A549 (cell line): ENCODE measurements around the gene SLC28A1. TPM values are rescaled to one million over a fixed set of nuclear protein-coding genes. Genes with fewer than 3 reads are reported as not detected.

Source experiments
- ATAC-seq, 2 experiments: fragments of 200-7000 bp in 1 of 2; fragments of >200 bp in 1 of 2; cut with Nextera tagmentation in 1 of 2; cut with Tn5 transposase in 1 of 2; 3 replicates each; pipeline versions ENCODE4 v1.8.0 to v1.9.1; 2018 to 2020; ENCODE audit warnings: mild to moderate bottlenecking in 1 of 2, moderate library complexity in 1 of 2
- CTCF ChIA-PET: fragments of 300-600 bp; sonication (Branson Sonifier 250); formaldehyde crosslinking; extraction: SDS; loops from one replicate; lab custom pipeline; 2021; ENCODE audit warnings: antibody characterized with exemption, inconsistent platforms; lab: Yijun Ruan, JAX
- POLR2A ChIA-PET: fragments of 350-600 bp; formaldehyde crosslinking; extraction: SDS; loops from one replicate; lab custom pipeline; 2021; ENCODE audit warnings: antibody characterized with exemption, inconsistent platforms; lab: Yijun Ruan, JAX
- DNase-seq, 2 experiments: peaks; one replicate each; pipeline versions ENCODE4 v3.0.0 to v3.0.0-alpha.2; 2011 to 2016; ENCODE audit warnings: low read depth in 1 of 2, low spot score in 1 of 2
- FAIRE-seq: peaks from 2 replicates; lab custom pipeline; 2011; peaks lifted over from hg19 to GRCh38; lab: Jason Lieb, UNC
- H3K27ac ChIP-seq, 2 experiments: fragments of >200 bp; sonication (Bioruptor Twin); formaldehyde crosslinking; 3 replicates each; pipeline ENCODE4 v1.5.1; 2016 to 2017
- H3K4me1 ChIP-seq: fragments of >200 bp; sonication (Bioruptor Twin); formaldehyde crosslinking; 3 replicates; pipeline ENCODE4 v1.6.1; 2016
- H3K4me2 ChIP-seq: fragments of >200 bp; sonication (Bioruptor Twin); formaldehyde crosslinking; 3 replicates; pipeline ENCODE4 v1.6.1; 2016
- H3K4me3 ChIP-seq: fragments of >200 bp; sonication (Bioruptor Twin); formaldehyde crosslinking; 3 replicates; pipeline ENCODE4 v1.5.1; 2016
- H3K9me3 ChIP-seq: fragments of >200 bp; sonication (Bioruptor Twin); formaldehyde crosslinking; 3 replicates; pipeline ENCODE4 v1.6.1; 2016
- CEBPB ChIP-seq, 2 experiments: fragments of >200 bp in 1 of 2; sonication (Bioruptor Twin) in 1 of 2; formaldehyde crosslinking in 1 of 2; IDR thresholded peaks; 2 replicates each; pipeline ENCODE4 v1.6.1; 2012 to 2016
- CHD2 ChIP-seq: fragments of 150-350 bp; IDR thresholded peaks from 2 replicates; pipeline ENCODE4 v1.6.1; 2014; ENCODE audit warnings: low read length; ENCODE audit not compliant: partially characterized antibody
- CHD4 ChIP-seq: fragments of 200-600 bp; sonication (generic); IDR thresholded peaks from 2 replicates; pipeline ENCODE4 v1.6.1; 2016; ENCODE audit warnings: antibody characterized with exemption, mild to moderate bottlenecking, borderline replicate concordance
- EP300 ChIP-seq, 2 experiments: fragments of >200 bp; sonication (Bioruptor Twin); formaldehyde crosslinking; IDR thresholded peaks; 2 replicates in 1 of 2; 3 replicates in 1 of 2; pipeline ENCODE4 v1.6.1; 2016 to 2017
- FOSB ChIP-seq: fragments of 250-450 bp; sonication (Bioruptor Pico); IDR thresholded peaks from 2 replicates; pipeline ENCODE4 v1.5.0; 2020; ENCODE audit warnings: mild to moderate bottlenecking, moderate library complexity
- HEYL ChIP-seq: fragments of 250-450 bp; sonication (Bioruptor Pico); IDR thresholded peaks from 2 replicates; pipeline ENCODE4 v1.8.0; 2021; ENCODE audit warnings: mild to moderate bottlenecking, moderate library complexity
- JUNB ChIP-seq: fragments of >200 bp; sonication (Bioruptor Twin); formaldehyde crosslinking; IDR thresholded peaks from 2 replicates; pipeline ENCODE4 v1.6.1; 2016
- KDM1A ChIP-seq: fragments of 200-600 bp; sonication (generic); IDR thresholded peaks from 2 replicates; pipeline ENCODE4 v1.6.1; 2016; ENCODE audit warnings: low read depth, mild to moderate bottlenecking
- MAFK ChIP-seq: fragments of 450-650 bp; IDR thresholded peaks from 2 replicates; pipeline ENCODE4 v1.6.1; 2014; ENCODE audit not compliant: partially characterized antibody
- NR3C1 ChIP-seq: fragments of >200 bp; sonication (Bioruptor Twin); formaldehyde crosslinking; IDR thresholded peaks from 3 replicates; pipeline ENCODE4 v1.6.1; 2017
- POLR2A ChIP-seq: IDR thresholded peaks from 2 replicates; pipeline ENCODE4 v1.6.1; 2012; ENCODE audit warnings: mild to moderate bottlenecking, low read length
- POLR2AphosphoS2 ChIP-seq: conservative IDR thresholded peaks from 2 replicates; pipeline ENCODE4 v1.6.1; 2012; ENCODE audit warnings: low read length, improper control_type of control experiment, inconsistent platforms
- RCOR1 ChIP-seq: fragments of 150-350 bp; IDR thresholded peaks from 2 replicates; pipeline ENCODE4 v1.6.1; 2014; ENCODE audit warnings: antibody characterized with exemption, low read length, low read depth
- RNF2 ChIP-seq: fragments of 200-600 bp; sonication (generic); IDR thresholded peaks from 2 replicates; pipeline ENCODE4 v1.6.1; 2016; ENCODE audit warnings: low read depth, mild to moderate bottlenecking, antibody characterized with exemption, moderate library complexity, borderline replicate concordance
- SMC3 ChIP-seq: fragments of >200 bp; sonication (Bioruptor Twin); formaldehyde crosslinking; IDR thresholded peaks from 3 replicates; pipeline ENCODE4 v1.6.1; 2018; ENCODE audit warnings: inconsistent platforms
- ZSCAN20 ChIP-seq: fragments of 250-450 bp; sonication (Bioruptor Pico); IDR thresholded peaks from 2 replicates; pipeline ENCODE4 v1.8.0; 2022; ENCODE audit warnings: mild to moderate bottlenecking, moderate library complexity
- WGBS: methylation state at CpG from one replicate; pipeline ENCODE4 v1.1.6; 2017; ENCODE audit errors: missing lambda C conversion rate; 5-methylcytosine and 5-hydroxymethylcytosine counted together
- polyA plus RNA-seq, 4 experiments: library from polyadenylated mRNA; depleted of rRNA in 3 of 4; stranded (reverse); fragments of >200 nt; fragmentation: RNase III in 1 of 4; extraction: RNeasy Plus Mini Kit Qiagen cat#74134 plus additional on column Dnase treatment in 1 of 4; gene quantifications; 2 replicates in 3 of 4; 3 replicates in 1 of 4; pipeline ENCODE4 v1.2.3, GENCODE V29; 2011 to 2017
- TF ChIP-seq, protein P1 (sequence below): fragments of 200-600 bp; sonication (generic); IDR thresholded peaks from 2 replicates; pipeline ENCODE4 v1.6.1; 2016; ENCODE audit warnings: antibody characterized with exemption, mild to moderate bottlenecking, moderate library complexity
- TF ChIP-seq, protein P2 (sequence below): fragments of 450-650 bp; IDR thresholded peaks from 2 replicates; pipeline ENCODE4 v1.6.1; 2014; ENCODE audit warnings: antibody characterized with exemption

SLC28A1 gene
- polyA plus RNA-seq, 2 of the 4 experiments (the other 2 are of a cell fraction) = 0.06 to 0.13 TPM

DNA sequence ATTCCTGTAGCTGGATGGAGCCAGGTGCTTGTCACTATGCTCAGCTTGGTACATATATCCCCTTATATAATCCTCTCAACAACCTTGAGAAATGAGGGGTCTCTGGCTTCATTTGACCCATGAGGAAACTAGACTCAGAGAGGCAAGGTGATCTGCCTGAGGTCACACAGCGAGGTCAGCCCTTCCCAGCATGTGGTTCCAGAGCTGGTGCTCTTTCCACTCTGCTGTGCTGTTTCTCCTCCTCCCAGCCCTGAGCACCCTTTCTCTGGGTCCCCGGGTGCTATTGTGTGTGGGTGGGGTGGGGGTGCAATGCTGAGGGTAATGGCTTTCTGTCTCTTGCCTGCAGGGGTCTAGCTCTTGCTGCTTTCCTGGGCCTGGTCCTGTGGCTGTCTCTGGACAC is 19.3 kb downstream of the SLC28A1 start (continued):
- TF ChIP-seq CHD2 (no peak), HEYL (CRISPR knock-in tag) (no peak)

DNA sequence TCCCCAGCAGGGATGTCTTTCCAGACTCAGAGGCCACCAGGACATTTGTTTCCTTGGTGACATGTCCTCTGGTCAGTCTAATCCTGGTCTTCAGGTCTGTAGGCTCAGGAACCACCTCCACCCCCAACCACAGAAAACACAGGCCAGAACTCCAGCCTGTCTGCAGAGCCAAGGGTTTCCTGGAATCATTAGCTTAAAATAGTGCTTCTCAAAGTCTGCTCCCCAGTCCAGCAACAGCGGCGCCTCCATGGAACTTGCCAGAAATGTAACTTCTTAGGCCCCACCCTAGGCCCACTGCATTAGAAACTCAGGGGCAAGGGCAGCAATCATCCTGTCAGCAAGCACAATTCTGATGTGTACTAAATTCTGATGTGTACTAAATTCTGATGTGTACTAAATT is 20.0 kb downstream of the SLC28A1 start:
- no peak for DNase-seq
- no peak for ATAC-seq
- no peak for FAIRE-seq
- CTCF ChIA-PET = interaction anchor here (1.1 to 1.7 kb wide), 6 partner anchors 9 to 316 kb away, joined by 3 to 6 read pairs (median 4); no protein-coding TSS in a partner anchor
- Histone ChIP-seq H3K27ac (peak overlapping the region; percentile 3 to 71; a peak in 5 of 6 replicates), H3K4me1 (peaks cover 33% of the 10 kb centered on the region), H3K9me3 (no peaks in the 10 kb centered on the region), H3K4me2 (no peak overlapping the region), H3K4me3 (no peak overlapping the region)
- WGBS = 96% methylated on average over 2 of the region's 2 CpGs
- POLR2A ChIA-PET = no interaction called here
- no peak for TF ChIP-seq ZSCAN20 (CRISPR knock-in tag)
- TF ChIP-seq POLR2AphosphoS2 = no peak
- TF ChIP-seq, protein P1, sequence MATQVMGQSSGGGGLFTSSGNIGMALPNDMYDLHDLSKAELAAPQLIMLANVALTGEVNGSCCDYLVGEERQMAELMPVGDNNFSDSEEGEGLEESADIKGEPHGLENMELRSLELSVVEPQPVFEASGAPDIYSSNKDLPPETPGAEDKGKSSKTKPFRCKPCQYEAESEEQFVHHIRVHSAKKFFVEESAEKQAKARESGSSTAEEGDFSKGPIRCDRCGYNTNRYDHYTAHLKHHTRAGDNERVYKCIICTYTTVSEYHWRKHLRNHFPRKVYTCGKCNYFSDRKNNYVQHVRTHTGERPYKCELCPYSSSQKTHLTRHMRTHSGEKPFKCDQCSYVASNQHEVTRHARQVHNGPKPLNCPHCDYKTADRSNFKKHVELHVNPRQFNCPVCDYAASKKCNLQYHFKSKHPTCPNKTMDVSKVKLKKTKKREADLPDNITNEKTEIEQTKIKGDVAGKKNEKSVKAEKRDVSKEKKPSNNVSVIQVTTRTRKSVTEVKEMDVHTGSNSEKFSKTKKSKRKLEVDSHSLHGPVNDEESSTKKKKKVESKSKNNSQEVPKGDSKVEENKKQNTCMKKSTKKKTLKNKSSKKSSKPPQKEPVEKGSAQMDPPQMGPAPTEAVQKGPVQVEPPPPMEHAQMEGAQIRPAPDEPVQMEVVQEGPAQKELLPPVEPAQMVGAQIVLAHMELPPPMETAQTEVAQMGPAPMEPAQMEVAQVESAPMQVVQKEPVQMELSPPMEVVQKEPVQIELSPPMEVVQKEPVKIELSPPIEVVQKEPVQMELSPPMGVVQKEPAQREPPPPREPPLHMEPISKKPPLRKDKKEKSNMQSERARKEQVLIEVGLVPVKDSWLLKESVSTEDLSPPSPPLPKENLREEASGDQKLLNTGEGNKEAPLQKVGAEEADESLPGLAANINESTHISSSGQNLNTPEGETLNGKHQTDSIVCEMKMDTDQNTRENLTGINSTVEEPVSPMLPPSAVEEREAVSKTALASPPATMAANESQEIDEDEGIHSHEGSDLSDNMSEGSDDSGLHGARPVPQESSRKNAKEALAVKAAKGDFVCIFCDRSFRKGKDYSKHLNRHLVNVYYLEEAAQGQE = no peak
- TF ChIP-seq EP300 (IDR thresholded peaks at IDR 0.05) = no peak

DNA sequence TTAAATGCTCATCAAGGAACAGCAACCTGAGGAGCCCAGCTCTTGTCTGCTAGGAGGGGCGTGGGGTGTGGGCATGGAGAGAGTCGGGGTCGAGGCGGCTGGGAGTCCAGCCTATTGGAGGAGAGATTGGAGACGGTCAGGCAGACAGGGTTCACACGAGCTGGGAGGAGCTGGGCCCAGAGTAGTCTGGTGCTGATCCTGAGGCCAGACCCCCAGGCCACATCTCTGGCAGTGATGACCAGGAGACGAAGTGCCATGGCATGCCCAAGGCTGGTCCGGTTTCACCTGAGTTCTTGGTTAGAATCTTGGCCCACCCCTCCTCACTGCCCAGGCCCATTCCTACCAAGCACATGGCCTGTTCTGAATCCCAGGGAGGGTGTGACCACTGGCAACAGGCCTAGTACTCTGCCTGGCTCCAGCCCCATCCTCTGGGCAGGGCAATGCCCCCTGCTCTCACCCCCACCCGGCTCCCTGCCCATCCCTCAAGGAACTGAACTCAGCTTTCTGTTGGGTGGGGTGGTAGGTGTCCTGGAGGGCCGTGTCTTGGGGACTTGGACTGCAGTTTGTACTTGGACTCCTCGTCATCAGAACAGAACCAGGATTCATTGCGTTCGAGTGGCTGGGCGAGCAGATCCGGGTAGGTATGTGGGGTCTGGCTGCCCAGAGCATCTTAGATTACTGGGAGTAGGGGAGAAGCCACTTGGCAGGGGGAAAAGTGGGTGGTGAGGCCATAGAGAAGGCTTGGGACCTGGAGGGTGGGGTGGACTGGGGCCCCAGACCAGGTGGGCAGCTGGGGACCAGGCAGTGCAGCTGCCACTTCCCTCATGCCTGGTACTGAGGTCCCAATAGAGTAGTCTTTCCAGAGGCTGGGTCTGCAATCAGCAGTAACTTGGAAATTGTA is 20.8 kb downstream of the SLC28A1 start:
- ATAC-seq = no peak
- ChIA-PET CTCF (interaction anchor here (0.9 to 1.7 kb wide), 5 partner anchors 8 to 23 kb away, joined by 3 to 6 read pairs (median 4); no protein-coding TSS in a partner anchor), POLR2A (no interaction called here)
- H3K27ac ChIP-seq = peak overlapping the region; percentile 32 to 71; a peak in 5 of 6 replicates
- DNase-seq = no peak
- TF ChIP-seq SMC3 = no peak
- no peak overlapping the region for H3K4me3 ChIP-seq
- 88% methylated on average over 15 of the region's 15 CpGs for WGBS
- H3K4me1 ChIP-seq = peaks cover 41% of the 10 kb centered on the region
- H3K9me3 ChIP-seq = no peaks in the 10 kb centered on the region
- FAIRE-seq = no peak
- H3K4me2 ChIP-seq = no peak overlapping the region

DNA sequence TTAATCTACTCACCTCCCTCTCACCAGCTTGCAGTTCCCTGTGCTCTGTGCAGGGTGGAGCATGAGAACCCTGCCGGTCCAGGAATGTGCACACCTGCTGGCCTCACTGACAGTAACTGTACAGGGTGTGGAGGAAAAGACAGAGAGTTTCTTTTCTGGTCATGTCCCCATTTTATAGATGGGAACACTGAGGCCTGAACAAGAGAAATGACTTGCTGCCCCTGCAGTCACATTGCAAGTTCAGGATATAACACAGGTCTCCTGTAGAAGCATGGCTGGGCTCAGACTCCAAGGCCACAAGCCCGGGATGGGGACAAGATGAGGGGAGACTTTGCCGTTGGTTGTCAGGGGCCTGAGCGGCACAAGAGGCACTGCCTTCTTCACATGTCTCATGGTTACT is 23.3 kb downstream of the SLC28A1 start:
- POLR2A ChIA-PET = no interaction called here
- H3K4me1 ChIP-seq = peaks cover 60% of the 10 kb centered on the region
- H3K27ac ChIP-seq = peak overlapping the region in 1 of 2 experiments; percentile 45; a peak in 3 of 6 replicates
- no peak overlapping the region for H3K4me3 ChIP-seq
- no peaks in the 10 kb centered on the region for H3K9me3 ChIP-seq
- DNase-seq (no peak), FAIRE-seq (no peak), ATAC-seq (no peak)
- WGBS = 93% methylated on average over 4 of the region's 4 CpGs
- TF ChIP-seq POLR2A = no peak
- TF ChIP-seq, protein P2, sequence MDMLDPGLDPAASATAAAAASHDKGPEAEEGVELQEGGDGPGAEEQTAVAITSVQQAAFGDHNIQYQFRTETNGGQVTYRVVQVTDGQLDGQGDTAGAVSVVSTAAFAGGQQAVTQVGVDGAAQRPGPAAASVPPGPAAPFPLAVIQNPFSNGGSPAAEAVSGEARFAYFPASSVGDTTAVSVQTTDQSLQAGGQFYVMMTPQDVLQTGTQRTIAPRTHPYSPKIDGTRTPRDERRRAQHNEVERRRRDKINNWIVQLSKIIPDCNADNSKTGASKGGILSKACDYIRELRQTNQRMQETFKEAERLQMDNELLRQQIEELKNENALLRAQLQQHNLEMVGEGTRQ = no peak
- TF ChIP-seq FOSB (CRISPR knock-in tag) = no peak
- TF ChIP-seq CEBPB (IDR thresholded peaks at IDR 0.05) = no peak
- TF ChIP-seq MAFK = no peak
- peak; percentile 90 for TF ChIP-seq KDM1A
- TF ChIP-seq JUNB = no peak
- 0 out of 2 replicates have a peak, but pooled peaks have one; percentile 36 for TF ChIP-seq RCOR1
- no peak for TF ChIP-seq NR3C1
- peak; percentile 62; the same call in 1 of the 2 replicates for TF ChIP-seq CHD4
- TF ChIP-seq RNF2 = no peak
- no peak overlapping the region for H3K4me2 ChIP-seq
- CTCF ChIA-PET = interaction anchor here (0.9 to 13.2 kb wide), 7 partner anchors 12 to 336 kb away, joined by 3 to 137 read pairs (median 3); no protein-coding TSS in a partner anchor
